GM23248 (cell line): ENCODE measurements around the gene KIF2C.

ENCODE experiments used
- EZH2 ChIP-seq: fragments of 200-600 bp; sonication (generic); IDR thresholded peaks from 2 replicates; pipeline ENCODE4 v1.6.1; 2018; ENCODE audit warnings: antibody characterized with exemption, mild to moderate bottlenecking; ENCODE audit not compliant: insufficient read depth, poor library complexity, severe bottlenecking
- EZH2phosphoT487 ChIP-seq: fragments of 200-600 bp; sonication (generic); IDR thresholded peaks from 2 replicates; pipeline ENCODE4 v1.6.1; 2018; ENCODE audit warnings: antibody characterized with exemption, moderate library complexity, mild to moderate bottlenecking, low read depth; ENCODE audit not compliant: insufficient read depth

GRCh38 chr1:44803062-44803311 lies 63.4 kb downstream of the KIF2C start:
- TF ChIP-seq EZH2 (no peak), EZH2phosphoT487 (no peak)
